GM21381 (cell line): ENCODE data around the gene KRT7.

Experiments used
- ATAC-seq: cut with Tn5 transposase; IDR thresholded peaks from one replicate; pipeline ENCODE4 v1.9.1; 2021; ENCODE audit warnings: mild to moderate bottlenecking, moderate library complexity; ENCODE audit not compliant: unreplicated experiment

The KRT7 gene

GRCh38 chr12:52211716-52212585 is 21.1 kb upstream of the KRT7 start:
- no peak for ATAC-seq

GRCh38 chr12:52212701-52213563 is 20.1 kb upstream of the KRT7 start:
- ATAC-seq: no peak

GRCh38 chr12:52213564-52214420 is 19.3 kb upstream of the KRT7 start:
- ATAC-seq: no peak

DNA sequence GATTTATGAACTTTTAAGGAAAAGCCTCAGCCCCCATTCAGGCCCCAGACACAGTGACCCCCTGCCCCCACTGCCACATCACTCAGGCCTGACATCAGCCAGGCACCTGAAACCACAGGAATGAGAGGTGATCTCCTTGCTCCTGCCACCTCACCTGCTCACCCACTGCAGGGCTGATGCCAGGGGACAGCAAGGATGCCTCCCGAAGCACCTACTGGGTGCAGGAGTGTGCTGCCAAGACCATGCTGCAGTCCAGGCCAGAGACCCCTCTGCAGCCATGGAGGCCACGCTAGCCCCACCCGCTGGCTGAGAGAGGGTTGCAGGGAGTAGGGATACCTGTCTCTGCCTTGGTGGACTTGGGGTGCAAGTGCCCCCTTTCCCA is 18.6 kb upstream of the KRT7 start:
- ATAC-seq: no peak

DNA sequence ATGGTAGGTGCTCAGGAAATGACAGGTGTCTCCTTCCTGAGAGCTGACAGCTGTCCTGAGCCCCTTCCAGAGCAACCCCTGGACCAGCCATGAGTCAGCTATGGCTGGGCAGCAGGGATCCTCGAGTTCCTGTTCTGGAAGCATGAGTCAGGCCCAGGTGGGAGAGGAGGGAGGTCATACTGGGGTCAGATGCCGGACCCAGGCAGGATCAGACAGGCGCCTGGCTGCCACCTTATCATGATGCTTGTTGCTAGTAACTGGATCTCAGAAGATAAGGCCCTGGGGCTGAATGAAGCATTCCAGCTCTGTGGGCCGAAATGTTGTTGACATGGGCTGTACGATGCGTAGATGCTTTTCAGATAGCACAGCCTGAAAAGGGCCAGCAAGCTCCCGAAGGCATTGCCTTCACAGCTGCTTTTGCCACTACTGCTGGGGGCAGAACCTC is 17.4 kb upstream of the KRT7 start:
- no peak for ATAC-seq

DNA sequence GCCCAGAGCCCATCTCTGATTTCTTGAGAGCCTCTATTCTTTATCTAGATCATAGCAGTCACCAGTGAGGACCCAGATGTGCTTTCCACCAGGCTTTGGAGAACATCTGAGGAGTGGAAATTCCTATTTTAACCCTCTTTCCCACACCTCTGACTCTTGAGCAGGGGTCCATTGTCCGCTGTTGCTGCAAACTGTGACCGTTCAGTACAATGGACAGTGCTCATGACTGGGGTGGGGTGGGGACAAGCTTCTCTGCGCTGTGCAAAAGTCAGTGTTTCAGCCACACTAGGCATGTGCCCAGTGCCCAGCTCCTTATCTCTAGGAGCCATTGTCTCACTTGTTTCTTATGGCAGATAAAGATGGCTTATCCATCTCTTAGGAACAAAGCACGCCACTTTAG is 16.9 kb upstream of the KRT7 start:
- ATAC-seq: no peak

DNA sequence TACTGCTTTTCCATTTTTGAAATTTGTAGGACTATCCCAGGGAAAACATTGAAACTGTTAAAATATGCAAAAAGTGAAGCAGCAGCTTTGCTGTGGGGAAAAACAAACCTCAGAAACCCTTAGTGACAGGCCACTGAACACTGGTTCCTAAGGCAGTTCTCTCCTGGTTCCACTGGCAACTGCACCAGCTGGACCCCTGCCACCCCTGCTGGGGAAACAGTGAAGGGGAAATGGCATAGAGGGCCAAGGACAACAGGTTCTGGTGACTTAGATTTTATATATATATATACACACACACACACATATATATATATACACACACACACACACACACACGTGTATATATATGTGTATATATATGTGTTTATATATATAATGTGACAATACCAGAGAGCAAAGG is 16.2 kb upstream of the KRT7 start:
- no peak for ATAC-seq

DNA sequence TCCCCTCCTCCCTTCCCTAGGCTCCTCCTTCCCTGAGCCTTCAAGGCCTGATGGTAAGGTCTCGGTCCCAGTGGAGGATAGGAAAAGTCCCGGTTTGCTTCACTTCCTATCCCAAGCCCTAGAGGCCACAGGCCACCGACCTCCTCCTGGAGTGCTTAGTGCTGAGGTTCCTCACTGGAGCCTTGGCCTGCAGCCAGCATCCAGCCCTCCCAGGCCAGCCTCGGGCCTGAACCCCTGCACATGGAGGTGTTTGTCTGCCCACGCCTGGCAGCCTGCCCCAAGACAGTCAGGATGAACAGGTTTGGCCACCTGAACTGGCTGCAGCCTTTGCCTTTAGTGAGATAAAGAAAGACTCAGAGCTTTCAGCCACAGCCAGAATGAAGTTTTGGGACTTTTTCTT is 15.8 kb upstream of the KRT7 start:
- ATAC-seq: no peak

- no peak for ATAC-seq
Observed at GRCh38 chr12:52218001-52218400, 15.0 kb upstream of the KRT7 start.

GRCh38 chr12:52220477-52220876 is 12.6 kb upstream of the KRT7 start:
- ATAC-seq: no peak

DNA sequence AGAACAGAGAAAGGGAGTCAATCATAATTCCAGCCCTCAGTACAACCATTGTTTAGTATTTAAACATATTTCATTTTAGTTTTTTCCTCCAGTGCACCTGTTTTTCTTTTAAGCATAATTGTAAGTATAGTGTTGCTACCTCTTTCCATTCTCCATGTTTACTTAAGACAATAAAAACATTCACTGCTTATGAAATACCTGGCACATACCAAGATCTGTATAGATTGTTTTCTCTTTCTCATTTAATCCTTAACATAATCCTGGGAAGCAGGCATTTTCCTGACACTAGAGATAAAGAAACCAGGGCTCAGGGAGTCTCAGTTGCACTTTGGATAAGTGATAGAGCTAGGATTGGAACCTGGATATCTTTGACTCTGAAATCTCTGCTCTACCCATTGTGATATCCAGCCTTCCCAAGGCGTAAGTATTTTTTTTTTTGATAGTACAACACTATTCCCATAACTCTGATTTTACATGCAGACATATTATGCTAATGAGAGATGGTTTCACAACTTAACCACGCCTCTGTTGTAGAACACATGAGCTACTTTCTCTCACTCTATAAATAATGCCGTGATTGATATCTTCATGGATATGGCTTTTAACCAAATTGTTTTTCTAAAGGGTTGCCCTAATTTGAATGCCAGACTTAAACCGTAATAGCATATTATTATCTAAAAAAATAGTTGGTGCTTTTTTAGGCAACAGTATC is 11.8 kb upstream of the KRT7 start:
- ATAC-seq: no peak

DNA sequence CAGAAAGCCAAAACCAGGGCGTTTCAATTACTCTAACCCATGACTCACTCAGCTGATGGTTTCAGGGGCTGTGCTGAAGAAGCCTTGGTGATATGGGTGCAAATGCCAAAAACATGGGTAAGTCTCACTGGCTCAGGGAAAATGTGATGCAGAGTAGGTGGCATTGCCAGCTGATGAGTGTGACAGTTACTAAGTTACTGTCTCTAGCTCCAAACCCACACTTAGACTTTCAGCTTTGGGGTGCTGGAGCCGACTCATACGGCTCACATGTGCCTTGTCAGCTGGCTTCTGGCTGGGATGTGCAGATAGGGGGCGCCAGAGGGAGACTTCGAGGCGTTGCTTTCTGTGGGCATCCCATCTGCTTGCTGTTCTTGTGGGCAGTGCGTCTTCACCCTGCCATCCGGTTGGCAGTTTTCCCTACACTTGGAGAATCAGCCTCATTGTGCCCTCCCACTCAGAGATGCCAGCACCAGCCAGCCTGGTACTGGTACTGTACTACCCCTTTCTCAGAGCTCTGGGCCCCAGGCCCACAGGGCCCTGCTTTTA is 11.1 kb upstream of the KRT7 start:
- ATAC-seq: no peak

GRCh38 chr12:52222692-52223091 is 10.4 kb upstream of the KRT7 start:
- no peak for ATAC-seq

DNA sequence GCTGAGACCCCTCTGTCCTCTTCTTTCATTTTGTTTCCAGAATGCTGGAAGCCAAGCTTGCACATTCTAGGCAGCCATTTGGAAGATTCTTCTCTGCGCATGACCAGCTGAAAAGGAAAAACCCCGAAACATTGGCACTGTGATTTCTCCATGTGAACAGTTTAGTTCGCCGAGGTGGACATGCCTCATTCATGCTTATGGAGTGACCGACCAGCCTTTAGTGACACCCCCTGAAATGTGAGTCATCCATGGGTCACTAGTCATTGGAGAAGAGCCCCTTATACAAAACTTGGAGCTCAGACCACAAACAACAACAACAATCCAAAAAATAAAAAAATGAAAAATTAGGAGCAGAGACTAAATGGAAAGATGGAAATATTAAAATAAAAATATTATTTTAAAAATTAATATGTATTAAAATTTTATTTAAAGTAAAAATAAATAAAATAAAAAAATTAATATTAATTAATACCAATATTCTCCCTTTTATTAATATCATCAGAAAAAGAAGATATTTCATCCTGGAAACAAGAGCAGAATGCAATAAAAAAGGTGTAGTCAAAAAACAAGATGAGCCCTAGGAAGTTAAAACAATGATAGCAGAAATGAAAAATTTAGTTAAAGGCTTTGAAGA is 9.5 kb upstream of the KRT7 start:
- no peak for ATAC-seq

DNA sequence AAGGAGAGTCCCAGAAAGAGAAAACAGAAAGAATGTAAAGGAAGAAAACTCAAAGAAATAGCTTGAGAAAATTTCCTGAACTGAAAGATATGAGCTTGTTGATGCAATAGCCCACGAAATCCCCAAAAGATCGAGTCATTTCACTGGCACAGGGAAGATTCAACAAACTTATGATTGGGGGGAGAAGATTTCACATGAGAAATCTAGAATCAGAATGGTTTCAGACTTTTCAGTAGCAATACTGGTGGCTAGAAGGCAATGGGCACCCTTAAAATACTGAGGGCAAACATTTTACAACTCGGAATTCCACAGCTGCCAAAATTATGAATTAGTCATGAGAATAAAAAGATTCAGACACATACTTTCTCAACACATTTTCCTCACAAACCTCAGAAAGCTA is 8.9 kb upstream of the KRT7 start:
- no peak for ATAC-seq

- ATAC-seq: no peak
Observed at GRCh38 chr12:52225752-52226151, 7.3 kb upstream of the KRT7 start.

DNA sequence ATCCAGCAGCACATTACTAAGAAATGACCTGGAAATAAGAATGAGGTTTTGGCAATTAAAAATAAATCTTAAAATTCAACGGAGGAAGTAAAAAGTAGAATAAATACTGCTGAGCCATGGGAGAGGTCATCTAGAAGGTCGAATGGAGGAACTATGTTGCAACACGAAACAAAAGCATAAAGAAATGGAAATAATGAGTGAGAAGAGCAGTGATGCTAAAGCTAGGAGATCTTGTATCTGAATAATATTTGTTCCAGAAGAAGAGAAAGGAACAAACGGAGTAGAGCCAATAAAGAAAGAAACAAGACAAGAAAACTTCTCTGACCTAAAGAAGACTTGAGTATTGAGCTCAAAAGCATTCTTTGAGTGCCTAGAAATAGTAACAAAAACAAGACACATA is 6.6 kb upstream of the KRT7 start:
- ATAC-seq: no peak

- ATAC-seq: no peak
Observed at GRCh38 chr12:52227606-52228166, 5.4 kb upstream of the KRT7 start.

GRCh38 chr12:52228366-52228765 is 4.7 kb upstream of the KRT7 start:
- ATAC-seq: no peak
